Endodermal cell (in vitro differentiated cells): ENCODE data around the gene ZNF827. TPM values are rescaled to one million over a fixed set of nuclear protein-coding genes. Genes with fewer than 3 reads are reported as not detected.

ENCODE experiments used
- DNase-seq: peaks from one replicate; pipeline ENCODE4 v3.0.0-alpha.2; 2017
- H3K27ac ChIP-seq: 2 replicates; pipeline ENCODE4 v1.5.1; 2013; ENCODE audit warnings: mild to moderate bottlenecking, low read depth, low read length, moderate library complexity
- H3K27me3 ChIP-seq: 2 replicates; pipeline ENCODE4 v1.6.1; 2013; ENCODE audit warnings: mild to moderate bottlenecking, low read length, moderate library complexity; ENCODE audit not compliant: insufficient read depth, control insufficient read depth, poor library complexity, severe bottlenecking
- H3K36me3 ChIP-seq: 2 replicates; pipeline ENCODE4 v1.7.0; 2013; ENCODE audit warnings: mild to moderate bottlenecking, low read length, moderate library complexity; ENCODE audit not compliant: control insufficient read depth, insufficient read depth
- H3K4me1 ChIP-seq: one replicate; pipeline ENCODE4 v1.7.0; 2013; ENCODE audit warnings: low read length; ENCODE audit not compliant: control insufficient read depth, insufficient read depth
- H3K4me3 ChIP-seq: 2 replicates; pipeline ENCODE4 v1.5.1; 2013; ENCODE audit warnings: mild to moderate bottlenecking, low read length, moderate library complexity
- H3K9ac ChIP-seq: 2 replicates; pipeline ENCODE4 v1.6.1; 2013; ENCODE audit warnings: mild to moderate bottlenecking, low read length, moderate library complexity; ENCODE audit not compliant: poor library complexity, severe bottlenecking; ENCODE audit errors: extremely low read depth
- H3K9me3 ChIP-seq: 2 replicates; pipeline ENCODE4 v1.6.1; 2013; ENCODE audit warnings: mild to moderate bottlenecking, low read length, moderate library complexity; ENCODE audit not compliant: control insufficient read depth
- H3K27ac Mint-ChIP-seq: 2 replicates; pipeline ENCODE4 v1.8.0; 2020; ENCODE audit warnings: mixed read lengths
- H3K27me3 Mint-ChIP-seq: 2 replicates; pipeline ENCODE4 v1.8.0; 2021; ENCODE audit warnings: mild to moderate bottlenecking, mixed read lengths; ENCODE audit not compliant: insufficient read depth
- H3K36me3 Mint-ChIP-seq: 2 replicates; pipeline ENCODE4 v1.8.0; 2020; ENCODE audit warnings: low read depth, mixed read lengths
- H3K4me1 Mint-ChIP-seq: 2 replicates; pipeline ENCODE4 v1.8.0; 2020; ENCODE audit warnings: mixed read lengths
- H3K4me3 Mint-ChIP-seq: 2 replicates; pipeline ENCODE4 v1.8.0; 2020; ENCODE audit warnings: mild to moderate bottlenecking, moderate library complexity, mixed read lengths
- H3K9me3 Mint-ChIP-seq: 2 replicates; pipeline ENCODE4 v1.8.0; 2020; ENCODE audit warnings: mild to moderate bottlenecking, mixed read lengths
- CTCF ChIP-seq: fragments of 200-600 bp; sonication (generic); conservative IDR thresholded peaks from 2 replicates; pipeline ENCODE4 v1.5.0; 2021; ENCODE audit warnings: antibody characterized with exemption, mild to moderate bottlenecking
- WGBS, 2 experiments: methylation state at CpG; one replicate each; pipeline versions ENCODE4 v1.1.5 to v1.1.7; 2013; ENCODE audit warnings: missing lambda C conversion rate in 2 of 2, mixed read lengths in 1 of 2; ENCODE audit not compliant: insufficient coverage in 1 of 2, insufficient read length in 1 of 2; 5-methylcytosine and 5-hydroxymethylcytosine counted together
- total RNA-seq, 2 donors: library from RNA; stranded (reverse); fragmentation: NEBNext Ultra II Directional in 1 of 2; extraction: Animal tissue kit (Norgen Biotek cat#: 25700) in 1 of 2; gene quantifications; 2 replicates in 1 of 2; 3 replicates in 1 of 2; pipeline ENCODE4 v1.2.1, GENCODE V29; 2021

The ZNF827 gene
- total RNA-seq, 2 donors from 2014 or later, result 33.0 to 34.9 TPM

- DNase-seq, result peak; percentile 77
- Mint-ChIP-seq H3K27ac (peak overlapping the region; percentile 95), H3K9me3 (no peaks in the 10 kb centered on the region), H3K27me3 (peaks cover 5% of the 10 kb centered on the region), H3K36me3 (peaks cover 4% of the 10 kb centered on the region), H3K4me1 (peaks cover 33% of the 10 kb centered on the region), H3K4me3 (peak overlapping the region; percentile 91)
- Histone ChIP-seq H3K9ac (peak overlapping the region; percentile 84), H3K4me3 (peak overlapping the region; percentile 86), H3K9me3 (no peaks in the 10 kb centered on the region), H3K36me3 (peaks cover 10% of the 10 kb centered on the region), H3K4me1 (no peaks in the 10 kb centered on the region), H3K27ac (peak overlapping the region; percentile 91), H3K27me3 (no peaks in the 10 kb centered on the region)
- 5 to 8% methylated on average over 7 to 17 of the region's 18 CpGs for WGBS, 2 experiments
- TF ChIP-seq CTCF, result no peak
Observed at GRCh38 chr4:145935253-145936141, 3.1 kb downstream of the ZNF827 start.

- no peak overlapping the region for H3K9ac ChIP-seq
- peaks cover 4% of the 10 kb centered on the region for H3K36me3 Mint-ChIP-seq
- no peak for DNase-seq
- H3K4me1 ChIP-seq, result no peaks in the 10 kb centered on the region
- no peak overlapping the region for H3K27ac ChIP-seq
- no peaks in the 10 kb centered on the region for H3K9me3 ChIP-seq
- H3K27me3 ChIP-seq, result no peaks in the 10 kb centered on the region
- peak overlapping the region; percentile 91 for H3K4me3 Mint-ChIP-seq
- H3K4me1 Mint-ChIP-seq, result peaks cover 40% of the 10 kb centered on the region
- no peak overlapping the region for H3K27ac Mint-ChIP-seq
- no peaks in the 10 kb centered on the region for H3K9me3 Mint-ChIP-seq
- WGBS, 2 experiments, result 81 to 93% methylated on average over 3 of the region's 3 CpGs
- peaks cover 3% of the 10 kb centered on the region for H3K27me3 Mint-ChIP-seq
- TF ChIP-seq CTCF, result no peak
- peaks cover 10% of the 10 kb centered on the region for H3K36me3 ChIP-seq
- peak overlapping the region; percentile 86 for H3K4me3 ChIP-seq
Observed at GRCh38 chr4:145934434-145935047, 4.1 kb downstream of the ZNF827 start.

GRCh38 chr4:145933134-145933533 is 5.5 kb downstream of the ZNF827 start:
- no peaks in the 10 kb centered on the region for H3K4me1 ChIP-seq
- Mint-ChIP-seq H3K27ac (no peak overlapping the region), H3K27me3 (no peaks in the 10 kb centered on the region), H3K4me3 (no peak overlapping the region), H3K9me3 (no peaks in the 10 kb centered on the region), H3K4me1 (peaks cover 35% of the 10 kb centered on the region), H3K36me3 (peaks cover 4% of the 10 kb centered on the region)
- no peaks in the 10 kb centered on the region for H3K27me3 ChIP-seq
- DNase-seq, result no peak
- no peak for TF ChIP-seq CTCF
- 67 to 83% methylated on average over 1 to 2 of the region's 2 CpGs for WGBS, 2 experiments
- H3K4me3 ChIP-seq, result no peak overlapping the region
- H3K27ac ChIP-seq, result no peak overlapping the region
- peaks cover 10% of the 10 kb centered on the region for H3K36me3 ChIP-seq
- H3K9ac ChIP-seq, result no peak overlapping the region
- H3K9me3 ChIP-seq, result no peaks in the 10 kb centered on the region
